Measurements from ENCODE around the gene FGFBP3. TPM values are rescaled to one million over a fixed set of nuclear protein-coding genes. Genes with fewer than 3 reads are reported as not detected.
A peak's percentile ranks its signal among the peaks of the same experiment; 100 is the strongest.

The FGFBP3 gene
- total and polyA plus RNA-seq, 4 donors = 9.5 to 92.5 (median 38.7) TPM

DNA sequence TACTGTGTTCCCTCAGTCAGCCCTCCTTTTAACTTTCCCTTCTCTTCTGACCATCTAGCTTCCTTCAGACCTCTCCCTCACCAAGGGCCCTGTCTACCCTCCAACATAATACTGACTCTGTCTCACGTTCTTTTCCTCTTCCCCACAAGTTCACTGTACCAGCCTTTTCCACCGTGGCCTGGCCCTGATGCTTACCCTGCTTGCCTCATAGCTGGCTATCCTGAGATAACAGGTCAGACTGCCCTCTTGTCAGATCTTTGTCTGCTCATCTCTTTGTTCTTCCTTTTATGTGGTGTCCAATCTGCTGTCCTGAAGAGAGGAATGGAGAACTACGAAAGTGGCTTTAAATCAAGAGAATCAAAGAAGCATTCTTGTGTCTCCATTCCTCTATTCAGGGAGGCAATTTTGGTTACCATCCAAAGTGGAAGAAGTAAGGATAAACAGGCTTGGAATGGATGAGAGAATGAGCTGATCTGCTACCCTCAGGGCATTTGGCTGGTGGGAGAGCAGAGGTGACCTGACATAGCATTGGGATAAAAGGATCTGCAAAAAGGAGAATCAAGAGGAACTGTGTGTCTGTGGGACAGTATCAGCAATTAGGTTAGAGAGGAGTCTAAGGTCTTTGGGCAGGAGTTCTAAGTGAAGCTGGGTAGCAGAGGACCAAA, 22.4 kb upstream of the FGFBP3 start:
- DNase-seq (ENCODE audit: low read depth in 4 of 6, low spot score in 6 of 6) = no peak
- H3K9me3 ChIP-seq (ENCODE audit: control insufficient read depth, insufficient read depth, low read length) = no peaks in the 10 kb centered on the region
- H3K27ac ChIP-seq (ENCODE audit: low read depth, low read length) = no peak overlapping the region
- no peak overlapping the region for H3K4me3 ChIP-seq (ENCODE audit: low read depth, low read length)
- 60% methylated on average over 3 of the region's 3 CpGs for WGBS (ENCODE audit: insufficient coverage)
- no peaks in the 10 kb centered on the region for H3K27me3 ChIP-seq (ENCODE audit: control insufficient read depth, insufficient read depth, low read length)
- H3K4me1 ChIP-seq (ENCODE audit: control insufficient read depth, insufficient read depth, low read length) = no peaks in the 10 kb centered on the region
- peaks cover 13% of the 10 kb centered on the region for H3K36me3 ChIP-seq (ENCODE audit: control insufficient read depth, insufficient read depth, low read length)

DNA sequence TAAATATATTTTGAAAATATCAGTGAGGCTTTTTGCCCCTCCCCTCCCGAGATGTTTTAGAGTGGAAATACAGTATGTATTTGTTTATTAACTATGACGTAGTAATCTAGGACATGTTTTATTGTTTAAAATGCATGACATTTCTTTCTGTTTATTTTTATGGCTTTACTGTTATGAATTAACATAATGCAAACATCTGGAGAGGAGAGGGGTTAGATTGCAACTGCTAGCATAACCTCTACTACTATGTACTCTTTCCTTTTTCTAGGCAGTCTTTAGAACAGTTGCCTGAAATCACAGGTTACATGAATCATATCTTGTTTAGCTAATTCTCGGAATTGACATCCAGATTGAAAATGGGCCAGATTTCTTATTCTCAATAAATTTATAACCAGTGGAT, 21.7 kb upstream of the FGFBP3 start:
- no peak for DNase-seq (ENCODE audit: low read depth in 4 of 6, low spot score in 6 of 6)
- Histone ChIP-seq H3K9me3 (ENCODE audit: control insufficient read depth, insufficient read depth, low read length) (no peaks in the 10 kb centered on the region), H3K27ac (ENCODE audit: low read depth, low read length) (no peak overlapping the region), H3K27me3 (ENCODE audit: control insufficient read depth, insufficient read depth, low read length) (no peaks in the 10 kb centered on the region), H3K4me3 (ENCODE audit: low read depth, low read length) (no peak overlapping the region), H3K4me1 (ENCODE audit: control insufficient read depth, insufficient read depth, low read length) (no peaks in the 10 kb centered on the region), H3K36me3 (ENCODE audit: control insufficient read depth, insufficient read depth, low read length) (peaks cover 10% of the 10 kb centered on the region)
- WGBS (ENCODE audit: insufficient coverage) = no CpG with 5 or more reads among the region's 3 CpGs

DNA sequence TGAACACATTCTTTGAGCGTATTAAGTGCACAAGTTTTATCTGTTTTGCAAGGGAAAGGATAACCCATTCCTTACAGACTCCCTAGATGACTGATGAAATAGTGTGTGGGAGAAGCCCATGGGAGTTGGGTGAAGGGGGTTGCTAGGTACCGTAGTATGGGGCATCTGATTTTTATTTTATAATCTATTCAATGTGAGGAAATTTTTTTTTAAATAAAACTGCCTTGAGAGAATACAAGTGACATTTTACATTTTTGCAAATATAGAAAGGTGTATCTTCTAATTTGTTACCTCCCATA, 15.7 kb upstream of the FGFBP3 start:
- no peak for DNase-seq (ENCODE audit: low read depth in 4 of 6, low spot score in 6 of 6)
- Histone ChIP-seq H3K36me3 (ENCODE audit: control insufficient read depth, insufficient read depth, low read length) (peaks cover 2% of the 10 kb centered on the region), H3K27ac (ENCODE audit: low read depth, low read length) (no peak overlapping the region), H3K4me3 (ENCODE audit: low read depth, low read length) (peak overlapping the region; percentile 89), H3K27me3 (ENCODE audit: control insufficient read depth, insufficient read depth, low read length) (no peaks in the 10 kb centered on the region), H3K4me1 (ENCODE audit: control insufficient read depth, insufficient read depth, low read length) (peaks cover 10% of the 10 kb centered on the region), H3K9me3 (ENCODE audit: control insufficient read depth, insufficient read depth, low read length) (no peaks in the 10 kb centered on the region)
- WGBS (ENCODE audit: insufficient coverage) = no CpG with 5 or more reads among the region's 2 CpGs

DNA sequence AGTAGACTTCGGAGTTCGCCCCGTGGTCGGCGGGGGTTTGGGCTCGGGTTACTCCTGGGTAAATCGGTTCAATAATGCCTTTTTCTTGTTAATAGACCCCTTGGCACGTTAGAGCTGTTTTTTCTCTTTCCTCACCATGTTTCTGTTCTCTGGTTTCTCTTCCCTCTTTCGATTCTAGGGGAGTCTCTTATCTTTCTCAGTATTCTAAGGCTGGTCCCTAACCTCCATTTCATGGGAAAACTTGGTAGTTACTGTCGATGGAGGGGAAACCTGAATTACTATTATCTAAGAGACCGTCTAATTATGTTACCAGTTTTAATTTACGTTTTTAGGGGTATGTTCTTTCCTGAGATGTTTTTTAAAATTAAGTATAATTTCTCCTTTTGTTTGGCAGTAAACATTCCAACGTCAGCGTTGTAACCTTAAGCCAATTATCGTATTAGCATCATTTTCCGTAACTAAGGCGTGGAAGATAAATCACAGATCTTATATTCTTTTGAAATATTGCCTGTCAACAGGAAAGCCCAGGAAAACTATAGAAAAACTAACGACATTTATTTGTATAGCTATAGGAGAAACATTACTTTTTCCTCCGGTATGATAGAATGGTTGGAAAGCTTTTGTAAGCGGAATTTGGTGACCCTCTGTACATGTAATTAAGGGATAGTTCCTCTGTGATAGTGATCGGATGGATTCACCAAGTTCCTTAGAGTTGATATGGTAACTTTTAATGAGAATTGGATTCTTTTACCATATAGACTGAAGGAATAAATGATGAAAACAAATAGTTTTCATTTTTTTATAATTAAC, 15.1 kb upstream of the FGFBP3 start:
- Histone ChIP-seq H3K4me3 (ENCODE audit: low read depth, low read length) (peak overlapping the region; percentile 89), H3K27ac (ENCODE audit: low read depth, low read length) (peak overlapping the region; percentile 85), H3K4me1 (ENCODE audit: control insufficient read depth, insufficient read depth, low read length) (peaks cover 10% of the 10 kb centered on the region), H3K36me3 (ENCODE audit: control insufficient read depth, insufficient read depth, low read length) (peaks cover 2% of the 10 kb centered on the region), H3K9me3 (ENCODE audit: control insufficient read depth, insufficient read depth, low read length) (no peaks in the 10 kb centered on the region), H3K27me3 (ENCODE audit: control insufficient read depth, insufficient read depth, low read length) (no peaks in the 10 kb centered on the region)
- WGBS (ENCODE audit: insufficient coverage) = 0% methylated on average over 8 of the region's 21 CpGs
- peak in 2 of 6 donors; percentile 8 to 17 for DNase-seq (ENCODE audit: low read depth in 4 of 6, low spot score in 6 of 6)

DNA sequence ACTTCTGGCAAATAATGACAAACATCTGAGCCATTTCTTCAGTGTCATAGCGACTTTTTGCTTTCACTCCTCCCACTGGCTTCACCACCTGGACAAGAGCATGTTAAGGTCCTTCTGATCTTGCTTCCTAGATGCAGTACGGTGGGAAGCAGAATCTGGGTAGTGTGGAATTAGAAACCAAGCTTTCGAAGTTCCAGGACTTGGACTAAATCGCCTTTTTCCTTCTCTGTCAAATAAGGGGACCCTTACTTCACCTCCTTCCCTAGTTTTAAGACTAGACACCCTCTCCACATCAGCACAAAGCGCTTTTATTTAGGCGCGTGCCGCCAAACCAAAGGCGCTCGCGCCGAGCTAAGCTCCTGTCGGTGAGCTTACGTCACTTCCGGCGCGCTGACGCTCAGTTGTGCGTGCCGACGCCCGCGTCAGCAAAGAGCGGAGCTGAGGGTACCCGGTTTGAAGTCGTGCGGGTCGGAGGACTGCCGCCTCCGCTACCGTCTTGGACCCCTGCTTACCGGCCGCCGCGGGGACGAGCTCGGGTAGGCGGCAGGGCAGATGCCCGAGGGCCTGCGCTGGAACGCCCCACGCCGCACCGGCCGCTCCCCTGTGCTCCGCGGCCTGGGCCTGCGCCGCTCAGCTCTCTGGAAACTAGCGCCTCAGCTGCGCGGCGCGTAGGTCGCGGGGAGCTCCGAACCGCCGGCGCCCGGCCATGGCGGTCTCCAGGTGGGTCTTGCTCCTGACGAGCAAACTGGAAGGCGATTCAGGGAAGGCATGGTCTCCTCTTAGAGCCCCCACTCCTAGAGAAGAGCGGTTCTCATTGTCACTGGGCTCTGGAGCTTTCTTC, 14.3 kb upstream of the FGFBP3 start, which contains the start of gene BTAF1:
Gene BTAF1, plus strand, starts transcription at position 400 of the 841 bp plus-strand sequence. Its CDS starts 307 bp downstream, at position 707.
- Histone ChIP-seq H3K27ac (ENCODE audit: low read depth, low read length) (peak within 1 kb of the TSS; percentile 85), H3K9me3 (ENCODE audit: control insufficient read depth, insufficient read depth, low read length) (no peaks in the 10 kb centered on the region), H3K27me3 (ENCODE audit: control insufficient read depth, insufficient read depth, low read length) (no peaks in the 10 kb centered on the region), H3K36me3 (ENCODE audit: control insufficient read depth, insufficient read depth, low read length) (peaks cover 2% of the 10 kb centered on the region), H3K4me3 (ENCODE audit: low read depth, low read length) (peak within 1 kb of the TSS; percentile 89), H3K4me1 (ENCODE audit: control insufficient read depth, insufficient read depth, low read length) (peaks cover 10% of the 10 kb centered on the region)
- WGBS (ENCODE audit: insufficient coverage) = under 1% methylated on average over 64 of the region's 65 CpGs
- peak; percentile 88 to 98 (median 94) for DNase-seq (ENCODE audit: low read depth in 4 of 6, low spot score in 6 of 6)

DNA sequence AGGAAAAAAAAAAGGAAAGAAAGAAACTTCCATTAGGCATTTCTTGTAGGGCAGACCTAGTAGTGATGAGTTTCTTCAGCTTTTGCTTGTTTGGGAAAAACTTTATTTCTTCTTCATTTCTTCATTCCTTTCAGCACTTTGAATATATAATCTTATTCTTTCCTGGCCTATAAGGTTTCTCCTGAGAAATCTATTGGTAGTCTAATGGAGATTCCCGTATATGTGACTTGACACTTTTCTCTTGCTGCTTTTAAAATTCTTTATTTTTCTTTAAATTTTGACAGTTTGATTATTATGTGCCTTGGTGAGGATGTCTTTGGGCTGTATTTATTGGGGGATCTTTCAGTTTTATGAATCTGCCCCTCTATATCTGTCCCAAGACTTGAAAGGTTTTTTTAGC, 10.4 kb upstream of the FGFBP3 start:
- no peak overlapping the region for H3K4me3 ChIP-seq (ENCODE audit: low read depth, low read length)
- no peaks in the 10 kb centered on the region for H3K27me3 ChIP-seq (ENCODE audit: control insufficient read depth, insufficient read depth, low read length)
- H3K9me3 ChIP-seq (ENCODE audit: control insufficient read depth, insufficient read depth, low read length) = no peaks in the 10 kb centered on the region
- H3K27ac ChIP-seq (ENCODE audit: low read depth, low read length) = no peak overlapping the region
- DNase-seq (ENCODE audit: low read depth in 4 of 6, low spot score in 6 of 6) = no peak
- no CpG with 5 or more reads among the region's 1 CpG for WGBS (ENCODE audit: insufficient coverage)
- peaks cover 5% of the 10 kb centered on the region for H3K4me1 ChIP-seq (ENCODE audit: control insufficient read depth, insufficient read depth, low read length)
- H3K36me3 ChIP-seq (ENCODE audit: control insufficient read depth, insufficient read depth, low read length) = no peaks in the 10 kb centered on the region

DNA sequence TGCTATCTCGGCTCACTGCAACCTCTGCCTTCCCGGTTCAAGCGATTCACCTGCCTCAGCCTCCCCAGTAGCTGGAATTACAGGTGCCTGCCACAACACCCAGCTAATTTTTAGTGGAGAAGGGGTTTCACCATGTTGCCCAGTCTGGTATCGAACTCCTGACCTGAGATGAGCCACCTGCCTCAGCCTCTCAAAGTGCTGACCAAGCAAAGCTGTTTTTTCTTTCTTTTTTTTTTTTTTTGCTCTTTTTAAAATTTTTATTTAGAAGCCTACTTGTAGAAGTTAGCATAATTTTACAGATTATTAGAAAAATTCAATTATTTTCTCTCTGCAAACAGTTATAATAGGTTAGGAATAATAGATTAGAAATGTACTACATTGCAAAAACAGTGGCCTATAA, 1.2 kb upstream of the FGFBP3 start:
- H3K27ac ChIP-seq (ENCODE audit: low read depth, low read length) = no peak overlapping the region
- no peaks in the 10 kb centered on the region for H3K27me3 ChIP-seq (ENCODE audit: control insufficient read depth, insufficient read depth, low read length)
- H3K4me3 ChIP-seq (ENCODE audit: low read depth, low read length) = no peak overlapping the region
- H3K9me3 ChIP-seq (ENCODE audit: control insufficient read depth, insufficient read depth, low read length) = no peaks in the 10 kb centered on the region
- H3K4me1 ChIP-seq (ENCODE audit: control insufficient read depth, insufficient read depth, low read length) = peaks cover 8% of the 10 kb centered on the region
- WGBS (ENCODE audit: insufficient coverage) = 70% methylated on average over 2 of the region's 4 CpGs
- DNase-seq (ENCODE audit: low read depth in 4 of 6, low spot score in 6 of 6) = no peak
- H3K36me3 ChIP-seq (ENCODE audit: control insufficient read depth, insufficient read depth, low read length) = peaks cover under 1% of the 10 kb centered on the region

DNA sequence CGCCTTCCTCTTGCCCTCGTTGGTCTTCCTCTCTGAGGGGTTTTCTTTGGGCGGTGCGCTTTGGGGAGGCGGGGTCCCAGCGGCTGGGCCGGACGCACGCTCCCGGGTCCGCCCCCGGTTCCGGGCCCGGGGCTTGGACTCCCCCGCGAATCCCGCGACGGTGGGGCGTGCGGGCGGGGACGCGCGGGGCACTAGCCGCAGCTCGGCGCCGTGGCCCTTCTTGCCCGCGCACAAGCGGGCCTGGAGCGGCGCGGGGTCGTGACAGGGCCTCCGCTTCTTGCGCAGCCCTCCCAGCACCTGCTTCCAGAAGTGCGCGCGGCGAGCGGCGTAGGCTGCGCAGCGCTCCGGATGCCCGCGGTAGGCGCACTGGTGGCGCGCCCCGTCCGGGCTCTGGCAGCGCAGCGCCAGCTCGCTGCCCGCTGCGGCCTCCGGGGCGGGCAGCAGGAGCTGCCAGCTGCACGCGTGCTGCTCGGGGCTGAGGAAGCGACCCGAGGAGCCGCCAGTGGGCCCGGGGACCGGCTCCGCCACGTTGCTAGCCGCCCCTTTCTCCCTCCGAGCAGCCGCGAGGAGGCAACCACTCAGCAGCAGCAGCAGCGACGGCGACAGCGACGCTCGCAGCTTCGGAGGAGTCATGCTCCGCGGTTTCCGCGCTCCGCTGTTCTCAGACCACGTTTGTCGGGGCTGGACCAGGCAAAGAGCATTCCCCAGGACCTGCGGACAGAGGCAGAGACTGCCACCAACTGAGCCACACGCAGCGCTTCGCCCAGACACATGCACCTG, 759 bp downstream of the FGFBP3 start:
- WGBS (ENCODE audit: insufficient coverage) = under 1% methylated on average over 92 of the region's 93 CpGs
- H3K36me3 ChIP-seq (ENCODE audit: control insufficient read depth, insufficient read depth, low read length) = peaks cover 3% of the 10 kb centered on the region
- peak overlapping the region; percentile 72 for H3K27ac ChIP-seq (ENCODE audit: low read depth, low read length)
- peak; percentile 41 to 95 (median 78) for DNase-seq (ENCODE audit: low read depth in 4 of 6, low spot score in 6 of 6)
- H3K4me1 ChIP-seq (ENCODE audit: control insufficient read depth, insufficient read depth, low read length) = peaks cover 8% of the 10 kb centered on the region
- H3K27me3 ChIP-seq (ENCODE audit: control insufficient read depth, insufficient read depth, low read length) = no peaks in the 10 kb centered on the region
- H3K9me3 ChIP-seq (ENCODE audit: control insufficient read depth, insufficient read depth, low read length) = no peaks in the 10 kb centered on the region
- H3K4me3 ChIP-seq (ENCODE audit: low read depth, low read length) = peak overlapping the region; percentile 78

DNA sequence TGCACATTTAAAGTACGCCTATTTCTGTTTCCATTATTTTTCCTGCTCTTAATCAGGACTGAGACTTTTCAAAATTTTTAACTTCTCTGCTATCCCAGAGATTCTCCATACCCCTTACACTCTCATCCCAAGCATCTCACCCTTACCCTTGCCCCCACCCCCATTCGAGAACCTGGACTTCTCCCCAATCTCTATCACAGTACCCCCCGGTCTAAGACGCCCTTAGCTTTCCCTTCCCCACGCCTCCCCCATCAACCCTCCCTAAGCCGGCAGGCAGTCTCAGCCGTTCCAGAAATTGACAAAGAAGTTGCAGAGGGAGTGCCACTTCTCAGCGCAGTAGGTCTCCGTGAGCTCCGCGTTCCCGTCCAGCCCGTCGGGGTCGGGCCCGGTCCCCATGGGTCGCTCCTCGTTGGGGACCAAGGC, 1.4 kb downstream of the FGFBP3 start:
- Histone ChIP-seq H3K4me1 (ENCODE audit: control insufficient read depth, insufficient read depth, low read length) (peaks cover 8% of the 10 kb centered on the region), H3K27ac (ENCODE audit: low read depth, low read length) (peak overlapping the region; percentile 72), H3K4me3 (ENCODE audit: low read depth, low read length) (peak overlapping the region; percentile 78), H3K9me3 (ENCODE audit: control insufficient read depth, insufficient read depth, low read length) (no peaks in the 10 kb centered on the region), H3K36me3 (ENCODE audit: control insufficient read depth, insufficient read depth, low read length) (peaks cover 3% of the 10 kb centered on the region), H3K27me3 (ENCODE audit: control insufficient read depth, insufficient read depth, low read length) (no peaks in the 10 kb centered on the region)
- no peak for DNase-seq (ENCODE audit: low read depth in 4 of 6, low spot score in 6 of 6)
- 2% methylated on average over 18 of the region's 18 CpGs for WGBS (ENCODE audit: insufficient coverage)
